Stimulated activated CD8-positive, alpha-beta memory T cell treated with anti-CD3 and anti-CD28 coated beads, Interleukin-15, amount 100 ng/mL, for 4 hours (primary cell): Measurements from ENCODE around the gene SPEM3.

ENCODE experiments used
- DNase-seq, 2 donors: peaks; one replicate each; pipeline ENCODE4 v3.0.0-alpha.2; 2020; ENCODE audit warnings: low read depth in 2 of 2

The SPEM3 gene

GRCh38 chr17:7428557-7428956, at the start of gene SPEM3:
SPEM3 (plus strand) TSS chr17:7428857; CDS start chr17:7428903, 46 bp downstream.
- DNase-seq = no peak

DNA sequence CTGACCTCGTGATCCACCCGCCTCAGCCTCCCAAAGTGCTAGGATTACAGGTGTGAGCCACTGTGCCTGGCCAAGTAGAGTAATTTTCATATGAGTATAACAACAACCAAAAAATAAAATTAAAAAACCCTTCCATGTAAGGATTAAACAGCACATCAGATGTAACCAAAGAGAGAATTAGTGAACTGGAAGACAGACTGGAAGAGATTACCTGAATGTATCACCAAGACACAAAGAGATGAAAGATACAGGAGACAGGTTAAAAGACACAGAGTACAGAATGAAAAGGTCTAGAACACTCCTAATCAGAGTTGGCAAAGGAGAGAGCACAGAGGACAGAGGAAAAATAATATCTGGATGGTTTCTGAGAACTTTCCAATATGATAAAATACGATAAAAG, 49.5 kb upstream of the SPEM3 start:
- no peak for DNase-seq

GRCh38 chr17:7380321-7380720, 48.3 kb upstream of the SPEM3 start:
- DNase-seq = no peak

DNA sequence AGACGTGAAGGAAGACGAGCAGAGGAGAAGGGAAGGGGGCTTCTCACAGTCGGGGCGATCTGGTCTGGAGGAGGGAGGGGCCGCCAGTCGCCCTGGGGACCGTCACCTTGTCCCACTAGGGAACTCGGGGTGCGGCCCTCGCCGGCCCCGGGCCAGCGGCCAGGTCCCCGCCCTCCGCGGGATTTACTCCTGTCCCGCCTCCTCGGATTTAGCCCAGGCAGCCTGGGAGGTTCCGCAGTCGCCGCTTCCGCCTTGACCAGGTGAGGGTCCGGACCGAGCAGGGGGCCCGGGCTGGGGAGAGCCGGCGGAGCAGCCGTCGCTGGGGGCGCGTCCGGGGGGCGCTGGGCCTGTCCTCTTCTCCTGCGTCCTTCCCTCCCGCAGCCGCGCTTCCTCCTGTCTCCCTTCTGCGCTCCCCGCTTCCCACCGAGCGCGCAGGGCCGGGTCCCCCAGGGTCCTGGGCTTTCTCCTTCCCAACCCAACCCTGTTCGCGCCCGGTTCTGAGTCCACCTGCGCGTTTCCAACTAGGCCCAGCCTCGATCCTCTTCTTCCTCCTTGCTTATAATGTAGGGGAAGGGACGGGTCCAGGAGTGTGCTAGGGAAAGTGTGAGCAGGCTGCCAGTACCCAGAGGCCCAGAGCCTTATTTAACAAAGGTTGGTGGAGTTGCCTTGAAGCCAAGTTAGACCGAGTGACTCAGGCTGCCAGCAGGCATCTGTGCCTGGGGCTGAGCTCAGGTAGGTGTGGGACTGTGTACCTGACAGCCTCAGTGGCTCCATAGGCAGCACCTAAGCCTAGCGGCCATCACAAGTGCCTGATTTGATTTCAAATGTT, 47.6 kb upstream of the SPEM3 start, which contains the start of gene TNK1:
Gene TNK1, plus strand, starts transcription at position 235 of the 829 bp plus-strand sequence. CDS start 1,838 bp downstream, outside the sequence.
- no peak for DNase-seq

GRCh38 chr17:7382901-7383300, 45.8 kb upstream of the SPEM3 start:
- DNase-seq = no peak

DNA sequence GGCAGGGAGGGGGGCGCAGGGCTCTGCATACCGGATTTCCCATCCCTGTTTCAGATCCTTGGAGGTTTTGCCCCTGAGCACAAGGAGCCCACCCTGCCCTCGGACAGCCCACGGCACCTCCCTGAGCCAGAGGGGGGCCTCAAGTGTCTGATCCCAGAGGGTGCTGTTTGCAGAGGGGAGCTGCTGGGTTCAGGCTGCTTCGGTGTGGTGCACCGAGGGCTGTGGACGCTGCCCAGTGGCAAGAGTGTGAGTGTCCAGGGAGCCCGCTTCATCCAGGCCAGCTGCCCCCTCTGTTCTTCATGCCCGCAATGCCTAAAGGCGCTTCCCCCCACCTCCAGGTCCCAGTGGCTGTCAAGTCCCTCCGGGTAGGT, 45.3 kb upstream of the SPEM3 start:
- no peak for DNase-seq

- DNase-seq = peak; percentile 44 to 61
Measured at GRCh38 chr17:7383742-7384488, 44.7 kb upstream of the SPEM3 start.

GRCh38 chr17:7384489-7385081, 44.1 kb upstream of the SPEM3 start:
- DNase-seq = no peak

DNA sequence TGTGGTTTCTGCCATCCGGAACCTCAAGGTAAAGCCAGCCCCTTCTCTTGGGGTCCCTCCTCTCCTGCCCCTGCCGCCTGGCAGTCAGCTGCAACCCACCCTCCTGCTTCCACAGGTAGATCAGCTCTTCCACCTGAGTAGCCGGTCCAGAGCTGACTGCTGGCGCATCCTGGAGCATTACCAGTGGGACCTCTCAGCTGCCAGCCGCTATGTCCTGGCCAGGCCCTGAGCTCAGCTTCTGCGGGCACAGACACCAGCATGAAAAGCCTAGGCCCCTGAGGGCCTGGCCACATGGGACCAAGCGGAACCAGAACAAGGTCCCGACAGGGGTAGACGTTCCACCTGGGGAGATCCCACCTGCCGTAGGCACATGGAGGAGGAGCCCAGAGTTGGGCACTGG, 39.8 kb upstream of the SPEM3 start:
- DNase-seq = no peak

DNA sequence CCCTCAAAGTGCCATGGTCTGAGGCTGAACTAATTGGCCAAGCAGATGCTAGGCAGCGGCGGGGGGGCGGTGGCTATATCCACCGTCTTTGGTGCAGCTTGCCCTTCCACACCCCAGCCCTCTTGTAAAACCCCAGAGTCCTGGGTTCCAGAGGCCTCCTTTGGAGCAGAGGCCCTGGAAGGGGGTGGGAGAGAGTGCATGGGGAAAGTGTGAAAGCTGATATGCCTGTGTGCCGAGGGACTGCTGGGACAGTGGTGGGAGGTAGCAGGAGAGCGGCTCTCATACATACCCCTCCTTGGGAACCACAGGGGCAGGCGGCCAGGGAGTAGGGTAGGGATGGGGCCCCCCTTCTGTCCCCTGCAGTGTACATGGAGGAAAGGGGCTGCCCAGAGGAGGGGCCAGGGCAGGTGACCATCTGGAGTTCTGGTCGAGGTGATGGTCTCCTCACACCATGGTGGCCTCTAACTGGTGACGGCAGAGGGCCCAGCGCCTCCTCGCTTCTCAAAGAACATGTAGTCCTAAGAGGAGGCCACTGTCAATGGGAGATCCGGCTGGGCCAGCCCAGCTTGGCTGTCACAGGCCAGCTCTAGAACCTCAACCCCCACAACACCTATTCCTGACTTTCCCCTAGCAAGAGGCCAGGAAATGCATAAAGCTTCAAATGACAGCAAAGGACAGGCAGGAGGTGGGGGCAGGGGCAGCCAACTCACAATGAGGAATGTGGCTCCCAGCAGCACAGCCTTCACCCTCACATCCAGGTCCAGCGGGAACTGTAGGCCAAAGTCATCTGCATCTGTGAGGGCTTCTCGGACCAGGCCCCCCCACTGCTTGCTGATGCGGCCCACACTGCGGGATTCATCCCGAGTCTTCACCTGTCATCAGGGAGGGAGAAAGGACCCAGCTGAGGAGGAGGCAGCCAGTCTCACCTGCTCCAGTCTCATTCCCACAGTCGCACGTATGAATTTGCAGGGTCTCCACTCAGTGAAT, 38.4 kb upstream of the SPEM3 start:
- no peak for DNase-seq

GRCh38 chr17:7391307-7391706, 37.4 kb upstream of the SPEM3 start:
- no peak for DNase-seq

DNA sequence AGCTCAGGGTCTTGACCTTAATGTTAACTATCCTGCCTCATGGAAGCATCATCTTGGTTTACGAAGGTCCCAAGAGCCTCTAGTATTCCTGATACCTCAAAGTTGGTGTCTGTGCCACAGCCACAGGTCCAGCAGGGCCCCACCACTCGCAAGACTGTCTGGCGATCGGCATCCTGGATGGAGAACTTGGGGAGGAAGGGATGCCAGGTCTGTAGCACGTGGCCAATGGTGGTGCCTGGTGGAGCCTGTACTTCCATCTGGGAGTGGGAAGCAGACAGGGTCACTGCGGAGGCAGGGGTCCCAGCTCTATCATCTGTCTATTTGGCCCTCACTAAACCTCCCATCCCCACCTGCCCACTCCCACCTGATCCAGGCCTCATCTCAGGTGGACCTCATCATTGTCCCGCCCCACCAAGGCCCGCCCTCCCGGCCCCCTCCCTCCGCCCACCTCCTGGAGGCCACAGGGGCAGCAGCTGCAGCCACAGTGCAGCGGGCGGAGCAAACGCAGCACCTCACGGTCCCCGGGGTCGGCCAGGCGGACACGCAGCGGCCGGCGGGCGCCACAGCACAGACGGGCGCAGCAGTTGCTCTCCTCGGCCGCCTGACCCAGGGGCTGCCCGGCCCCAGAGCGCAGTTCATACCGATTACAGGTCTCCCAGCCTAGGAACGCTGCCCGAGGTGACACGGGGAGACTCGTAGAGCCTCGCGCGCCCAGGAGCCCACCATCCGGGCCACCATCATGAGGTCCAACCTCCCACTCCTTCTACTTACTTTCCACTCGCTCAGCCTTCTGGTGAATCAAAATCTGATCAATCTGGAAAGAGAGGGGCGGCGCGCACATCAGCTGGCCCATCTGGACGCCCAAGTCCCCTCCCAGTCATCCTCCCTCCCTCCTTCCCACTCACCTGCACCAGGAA, 35.7 kb upstream of the SPEM3 start:
- no peak for DNase-seq

- DNase-seq = peak in 1 of 2 donors; percentile 36
Measured at GRCh38 chr17:7393613-7394451, 34.8 kb upstream of the SPEM3 start.

DNA sequence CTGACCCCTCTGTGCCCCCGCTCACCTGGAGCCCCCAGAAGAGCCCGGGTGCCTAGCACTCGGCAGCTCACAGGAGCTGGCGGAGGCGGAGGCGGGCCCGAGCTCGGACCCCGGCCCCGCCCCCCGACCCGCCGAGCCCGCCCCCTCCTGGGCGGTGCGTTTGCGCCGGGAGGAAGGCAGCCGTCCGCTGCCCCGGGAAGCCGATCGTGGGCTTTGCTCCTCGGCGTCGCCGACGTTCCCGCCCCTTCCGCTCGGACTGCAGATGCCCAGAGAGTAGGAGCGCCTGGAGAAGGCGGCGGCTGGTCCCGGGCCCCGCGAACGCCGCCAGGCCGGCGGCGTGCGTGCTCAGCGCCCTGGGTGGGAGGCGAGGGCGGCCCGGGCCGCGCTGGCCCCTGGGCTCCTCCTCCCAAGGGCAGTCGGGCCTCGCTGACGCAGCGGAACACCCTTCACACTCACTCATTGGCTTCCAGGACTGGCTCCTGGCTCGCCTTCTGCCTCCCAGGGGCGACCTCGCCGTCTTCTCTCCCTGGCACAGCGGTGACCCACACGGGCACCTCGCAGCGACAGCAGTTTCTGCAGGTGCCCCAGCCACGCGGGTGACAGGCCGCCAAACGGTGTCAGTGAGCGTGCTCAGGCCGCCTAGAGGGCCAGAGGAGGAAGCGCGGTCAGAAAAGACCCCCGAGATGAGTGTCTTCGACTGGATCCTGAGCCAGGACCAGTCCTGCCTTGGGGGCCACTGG, 34.0 kb upstream of the SPEM3 start, which contains the start of gene PLSCR3:
Gene PLSCR3, minus strand, starts transcription at position 74 of the 740 bp plus-strand sequence. CDS start 415 bp downstream, outside the sequence.
- DNase-seq = peak; percentile 58 to 75

- DNase-seq = no peak
Measured at GRCh38 chr17:7396147-7396546, 32.5 kb upstream of the SPEM3 start.

GRCh38 chr17:7398612-7399011, 30.0 kb upstream of the SPEM3 start:
- no peak for DNase-seq

GRCh38 chr17:7403043-7403726, 25.5 kb upstream of the SPEM3 start:
- no peak for DNase-seq

DNA sequence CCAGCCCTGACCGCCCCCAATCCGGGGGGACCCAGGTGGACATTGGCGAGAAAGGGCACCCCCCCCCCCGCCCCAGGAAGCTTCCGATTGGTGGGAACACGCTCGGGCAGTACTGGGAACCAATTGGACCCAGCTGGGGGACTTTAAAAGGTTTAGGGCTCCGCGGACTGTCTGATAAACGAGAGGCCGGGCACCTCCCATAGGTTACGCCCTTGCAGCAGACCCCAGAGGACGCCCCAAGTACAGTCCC, 25.0 kb upstream of the SPEM3 start:
- DNase-seq = no peak
